Umbilical cord (tissue), 2 donors: ENCODE measurements around the gene LCOR. TPM values are rescaled to one million over a fixed set of nuclear protein-coding genes. Genes with fewer than 3 reads are reported as not detected.
A peak's percentile ranks its signal among the peaks of the same experiment; 100 is the strongest.
"Not testable (repeated sequence)": the region's sequence is repeated elsewhere in the genome, so short reads cannot be mapped to it uniquely, and the experiment has no call there.

ENCODE experiments used
- DNase-seq: peaks from one replicate; pipeline ENCODE4 v3.0.0-alpha.2; 2015; ENCODE audit warnings: low spot score
- total RNA-seq: library from RNA; depleted of rRNA; stranded (reverse); fragments of >200 nt; gene quantifications from one replicate; pipeline ENCODE4 v1.2.3, GENCODE V29; 2014; ENCODE audit warnings: low replicate concordance; ENCODE audit not compliant: insufficient read depth

LCOR gene
- total RNA-seq, 1 donor from 2014 or later, result 124 TPM

- no peak for DNase-seq
Measured at GRCh38 chr10:96838529-96838928, 6.4 kb downstream of the LCOR start.

GRCh38 chr10:96840841-96841518 lies 8.9 kb downstream of the LCOR start:
- no peak for DNase-seq

- no peak for DNase-seq
Measured at GRCh38 chr10:96842896-96843723, 11.0 kb downstream of the LCOR start.

GRCh38 chr10:96843823-96844222 lies 11.7 kb downstream of the LCOR start:
- no peak for DNase-seq

GRCh38 chr10:96846395-96846794 lies 14.3 kb downstream of the LCOR start:
- no peak for DNase-seq

GRCh38 chr10:96846926-96847325 lies 14.8 kb downstream of the LCOR start:
- DNase-seq, result no peak

- DNase-seq, result not testable (repeated sequence)
Measured at GRCh38 chr10:96847356-96847755, 15.3 kb downstream of the LCOR start.

- DNase-seq, result no peak
Measured at GRCh38 chr10:96850113-96850512, 18.0 kb downstream of the LCOR start.

- DNase-seq, result peak; percentile 68
Measured at GRCh38 chr10:96850825-96851224, 18.7 kb downstream of the LCOR start.

GRCh38 chr10:96851281-96851680 lies 19.2 kb downstream of the LCOR start:
- no peak for DNase-seq

GRCh38 chr10:96856317-96856716 lies 24.2 kb downstream of the LCOR start:
- no peak for DNase-seq

GRCh38 chr10:96857301-96858012 lies 25.4 kb downstream of the LCOR start:
- DNase-seq, result no peak

GRCh38 chr10:96858038-96858705 lies 26.1 kb downstream of the LCOR start:
- DNase-seq, result no peak

- no peak for DNase-seq
Measured at GRCh38 chr10:96858706-96859050, 26.6 kb downstream of the LCOR start.

GRCh38 chr10:96860631-96861277 lies 28.7 kb downstream of the LCOR start:
- no peak for DNase-seq

GRCh38 chr10:96863922-96864543 lies 31.9 kb downstream of the LCOR start:
- no peak for DNase-seq

- no peak for DNase-seq
Measured at GRCh38 chr10:96873086-96873485, 41.0 kb downstream of the LCOR start.

- DNase-seq, result peak; percentile 74
Measured at GRCh38 chr10:96873756-96874467, 41.8 kb downstream of the LCOR start.

- no peak for DNase-seq
Measured at GRCh38 chr10:96878057-96878456, 46.0 kb downstream of the LCOR start.

- no peak for DNase-seq
Measured at GRCh38 chr10:96880575-96880974, 48.5 kb downstream of the LCOR start.
